ENCODE results near the gene MXD4. TPM values are rescaled to one million over a fixed set of nuclear protein-coding genes. Genes with fewer than 3 reads are reported as not detected.

MXD4 gene
- total and polyA plus RNA-seq, 8 donors, result 14.8 to 51.4 (median 27.4) TPM

DNA sequence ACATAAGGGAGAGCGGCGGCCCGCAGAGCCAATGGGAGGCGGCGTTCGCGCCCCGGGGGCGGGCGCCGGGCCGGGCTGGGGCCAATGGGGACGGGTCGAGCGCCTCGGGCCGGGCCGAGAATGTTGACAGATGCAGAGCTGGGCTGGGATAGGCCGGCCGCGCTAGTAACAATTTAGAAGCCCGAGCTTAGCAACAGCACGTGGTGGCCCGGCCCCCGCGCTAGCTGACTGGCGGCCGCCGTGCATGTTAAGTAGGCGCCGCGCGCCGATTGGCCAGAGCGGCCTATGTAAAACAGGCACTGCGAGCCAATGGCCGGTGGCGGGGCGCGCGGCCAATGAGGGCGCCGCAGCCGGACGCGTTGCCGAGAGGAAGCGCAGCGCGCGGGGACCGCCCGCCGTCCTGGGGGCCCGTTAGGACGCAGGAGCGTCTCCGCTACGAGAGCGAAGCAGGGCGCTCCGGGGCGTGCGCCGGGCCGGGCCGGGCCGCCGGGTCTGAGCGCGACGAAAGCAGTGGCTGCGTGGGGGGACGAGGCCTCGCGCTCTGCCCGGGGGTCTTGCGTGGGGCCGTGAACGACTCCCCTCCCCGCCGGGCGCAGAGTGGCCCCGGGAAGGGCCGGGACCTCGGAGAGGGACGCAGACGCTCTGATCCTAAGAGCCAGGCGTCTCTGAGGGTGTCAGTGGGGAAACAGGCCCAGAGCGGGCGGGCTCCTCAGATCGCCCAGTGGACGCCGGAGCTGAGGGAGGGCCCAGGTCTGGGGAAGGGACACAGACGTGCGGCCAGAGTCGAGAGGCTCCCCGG is 435 bp upstream of the MXD4 start:
- H3K9me3 ChIP-seq, result no peaks in the 10 kb centered on the region
- FAIRE-seq (no peak), DNase-seq (peak; percentile 99 to 100 (median 99)), ATAC-seq (peak; percentile 91 to 96 (median 92))
- H3K4me3 ChIP-seq, result peak overlapping the region; percentile 55 to 97 (median 76)
- intact Hi-C loops (cut with DNase I), result no loop called here
- peak overlapping the region; percentile 81 to 94 (median 92) for H3K27ac ChIP-seq
- peaks cover 0 to 13% (median 12%) of the 10 kb centered on the region in 3 donors for H3K4me1 ChIP-seq
- H3K27me3 ChIP-seq, result no peaks in the 10 kb centered on the region
- 0 to 1% methylated on average over 77 to 98 of the region's 98 CpGs for WGBS, 2 donors
- TF ChIP-seq, protein P1, sequence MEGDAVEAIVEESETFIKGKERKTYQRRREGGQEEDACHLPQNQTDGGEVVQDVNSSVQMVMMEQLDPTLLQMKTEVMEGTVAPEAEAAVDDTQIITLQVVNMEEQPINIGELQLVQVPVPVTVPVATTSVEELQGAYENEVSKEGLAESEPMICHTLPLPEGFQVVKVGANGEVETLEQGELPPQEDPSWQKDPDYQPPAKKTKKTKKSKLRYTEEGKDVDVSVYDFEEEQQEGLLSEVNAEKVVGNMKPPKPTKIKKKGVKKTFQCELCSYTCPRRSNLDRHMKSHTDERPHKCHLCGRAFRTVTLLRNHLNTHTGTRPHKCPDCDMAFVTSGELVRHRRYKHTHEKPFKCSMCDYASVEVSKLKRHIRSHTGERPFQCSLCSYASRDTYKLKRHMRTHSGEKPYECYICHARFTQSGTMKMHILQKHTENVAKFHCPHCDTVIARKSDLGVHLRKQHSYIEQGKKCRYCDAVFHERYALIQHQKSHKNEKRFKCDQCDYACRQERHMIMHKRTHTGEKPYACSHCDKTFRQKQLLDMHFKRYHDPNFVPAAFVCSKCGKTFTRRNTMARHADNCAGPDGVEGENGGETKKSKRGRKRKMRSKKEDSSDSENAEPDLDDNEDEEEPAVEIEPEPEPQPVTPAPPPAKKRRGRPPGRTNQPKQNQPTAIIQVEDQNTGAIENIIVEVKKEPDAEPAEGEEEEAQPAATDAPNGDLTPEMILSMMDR (IDR thresholded peaks at IDR 0.05), result no peak
- H3K36me3 ChIP-seq, result no peaks in the 10 kb centered on the region

DNA sequence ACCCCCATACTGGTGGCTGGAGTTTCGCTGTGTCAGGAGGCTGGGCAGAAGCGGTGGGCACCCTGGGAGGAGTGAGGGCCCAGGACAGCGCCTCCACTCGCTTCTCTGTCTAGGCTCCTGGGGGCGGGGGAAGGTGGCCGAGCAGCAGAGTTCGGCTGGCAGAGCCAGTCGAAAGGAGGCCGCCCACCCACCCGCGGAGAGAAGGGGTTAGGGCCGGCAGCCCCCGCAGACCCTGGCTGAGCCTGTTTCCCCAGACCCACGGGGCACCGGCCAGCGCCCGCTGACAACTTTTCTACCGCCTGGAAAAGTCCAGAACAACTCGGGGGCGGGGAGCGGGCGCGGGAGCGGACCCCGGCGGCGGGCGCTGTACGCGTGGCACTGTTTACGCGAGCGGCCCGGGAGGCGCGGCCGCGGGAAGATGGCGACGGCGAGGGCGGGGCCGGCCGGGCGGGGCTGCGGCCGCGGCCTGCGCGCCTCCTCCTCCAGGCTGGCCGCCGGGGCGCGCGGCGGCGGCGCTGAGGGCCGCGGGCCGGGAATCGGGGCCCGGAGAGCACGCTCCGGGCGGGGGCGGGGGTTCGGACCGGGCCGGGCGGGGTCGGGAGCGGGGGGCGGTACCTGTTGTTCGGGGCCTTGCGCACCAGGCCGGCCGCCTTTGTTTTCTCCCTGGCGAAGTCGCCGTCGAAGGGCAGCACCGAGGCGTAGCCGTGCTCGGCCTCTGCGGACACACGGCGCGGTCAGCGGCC is 628 bp downstream of the MXD4 start:
- peak; percentile 31 to 49 (median 34) for ATAC-seq
- TF ChIP-seq, protein P1 (IDR thresholded peaks at IDR 0.05), result no peak
- intact Hi-C loops (cut with DNase I), result no loop called here
- H3K27me3 ChIP-seq, result no peaks in the 10 kb centered on the region
- WGBS, 2 donors, result 0 to 1% methylated on average over 35 to 91 of the region's 91 CpGs
- FAIRE-seq, result no peak
- peaks cover 0 to 15% (median 12%) of the 10 kb centered on the region in 3 donors for H3K4me1 ChIP-seq
- H3K27ac ChIP-seq, result peak overlapping the region; percentile 62 to 85 (median 77)
- no peaks in the 10 kb centered on the region for H3K36me3 ChIP-seq
- H3K9me3 ChIP-seq, result no peaks in the 10 kb centered on the region
- peak; percentile 40 to 86 (median 67) for DNase-seq
- H3K4me3 ChIP-seq, result peak overlapping the region; percentile 86 to 97 (median 90)

DNA sequence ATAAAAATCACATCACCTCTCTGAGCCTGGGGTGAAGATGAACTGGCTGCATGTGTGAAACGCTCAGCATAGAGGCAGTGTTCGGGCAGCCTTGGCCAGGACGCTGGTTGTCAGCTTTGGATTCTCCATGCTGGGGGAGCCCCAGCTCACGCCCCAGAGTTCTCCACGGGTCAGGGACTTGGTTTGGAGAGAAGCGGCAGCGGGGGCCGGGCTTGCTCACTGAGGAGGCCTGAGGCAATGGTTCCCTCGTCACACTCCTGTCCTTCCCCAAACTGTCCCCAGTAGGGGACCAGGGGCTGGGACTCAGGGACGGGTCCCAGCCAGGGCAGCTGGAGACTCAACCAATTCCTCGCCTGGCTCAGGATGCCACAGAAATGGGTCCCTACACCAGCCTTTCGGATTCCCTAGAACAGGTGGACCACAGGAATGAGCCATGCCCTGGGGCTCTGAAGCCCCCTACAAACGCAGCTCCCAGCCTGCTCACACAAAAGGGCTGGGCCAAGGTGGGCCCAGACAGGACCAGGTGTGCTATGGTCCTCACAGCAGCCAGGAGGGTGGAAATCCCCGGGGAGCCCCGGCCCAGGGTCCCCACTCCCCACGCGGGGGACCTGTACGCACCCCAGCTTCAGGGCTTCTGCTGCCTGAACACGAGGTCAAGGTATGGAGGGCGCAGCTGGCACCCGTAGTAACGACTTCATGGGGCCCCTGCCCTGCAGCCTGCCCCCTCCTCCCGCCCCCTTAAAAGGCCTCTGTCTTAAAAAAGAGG is 1.4 kb downstream of the MXD4 start:
- H3K36me3 ChIP-seq, result no peaks in the 10 kb centered on the region
- TF ChIP-seq, protein P1 (IDR thresholded peaks at IDR 0.05), result no peak
- FAIRE-seq (no peak), ATAC-seq (no peak), DNase-seq (peak; percentile 11 to 80 (median 49))
- WGBS, 2 donors, result 24 to 26% methylated on average over 23 of the region's 23 CpGs
- H3K4me1 ChIP-seq, result peaks cover 0 to 17% (median 12%) of the 10 kb centered on the region in 3 donors
- H3K9me3 ChIP-seq, result no peaks in the 10 kb centered on the region
- no peaks in the 10 kb centered on the region for H3K27me3 ChIP-seq
- peak overlapping the region; percentile 86 to 97 (median 90) for H3K4me3 ChIP-seq
- intact Hi-C loops (cut with DNase I), result no loop called here
- peak overlapping the region; percentile 53 to 85 (median 77) for H3K27ac ChIP-seq

DNA sequence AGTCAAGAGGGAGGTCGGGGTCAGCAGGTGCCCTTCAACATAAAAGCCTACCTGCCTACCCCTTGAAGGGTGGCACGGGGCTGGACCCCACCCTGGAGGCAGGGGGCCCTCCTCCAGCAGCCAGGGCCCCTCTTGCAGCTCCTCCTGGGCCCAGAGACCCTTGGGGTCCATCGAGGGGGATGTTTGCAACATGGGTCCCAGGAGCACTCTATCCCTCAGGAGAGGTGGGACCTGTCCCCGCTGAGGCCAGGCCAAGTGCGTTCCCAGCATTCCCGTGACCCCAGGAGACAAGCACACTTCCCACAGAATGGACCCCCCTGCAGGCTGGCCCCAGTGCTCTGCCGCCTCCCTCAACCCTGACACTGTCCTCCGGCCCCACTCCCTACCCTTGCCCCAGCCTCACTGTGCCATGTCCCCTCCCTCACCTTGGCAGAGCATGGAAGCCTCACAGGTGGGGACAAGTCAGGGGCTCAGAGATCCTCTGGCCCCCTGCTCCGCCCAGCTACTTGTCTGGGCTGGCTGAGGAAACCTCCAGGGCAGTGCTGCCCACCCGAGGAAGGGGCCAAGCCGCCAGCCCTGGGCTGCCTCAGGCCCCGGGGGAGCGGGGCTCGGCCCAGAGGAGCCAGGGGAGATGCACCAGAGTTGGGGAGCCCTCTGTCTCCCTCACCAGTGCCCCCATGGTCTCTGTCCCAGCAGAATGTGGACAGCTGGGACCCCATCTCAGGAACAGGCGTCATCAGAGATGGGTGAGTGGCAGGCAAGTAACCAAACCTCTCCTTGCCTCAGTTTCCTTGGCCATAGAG is 2.2 kb downstream of the MXD4 start:
- Histone ChIP-seq H3K4me1 (peaks cover 0 to 17% (median 12%) of the 10 kb centered on the region in 3 donors), H3K4me3 (peak overlapping the region in 2 of 4 donors; percentile 93 to 97), H3K27me3 (no peaks in the 10 kb centered on the region), H3K9me3 (no peaks in the 10 kb centered on the region), H3K36me3 (no peaks in the 10 kb centered on the region), H3K27ac (peak overlapping the region in 1 of 4 donors; percentile 76)
- FAIRE-seq, result no peak
- WGBS, 2 donors, result 71 to 81% methylated on average over 15 of the region's 15 CpGs
- TF ChIP-seq, protein P1 (IDR thresholded peaks at IDR 0.05), result no peak
- ATAC-seq, result no peak
- intact Hi-C loops (cut with DNase I), result no loop called here
- peak in 5 of 6 donors; percentile 4 to 79 (median 40) for DNase-seq
